Peyer's patch (tissue), 4 donors: ENCODE data around the gene RNF217. TPM values are rescaled to one million over a fixed set of nuclear protein-coding genes. Genes with fewer than 3 reads are reported as not detected.

Experiments used
- DNase-seq, 3 donors: peaks; one replicate each; pipeline ENCODE4 v3.0.0-alpha.2; 2017 to 2019
- H3K27ac ChIP-seq, 4 donors: fragments of 200-600 bp; sonication (generic); one replicate each; pipeline ENCODE4 v1.5.1; 2016 to 2019
- H3K27me3 ChIP-seq, 2 donors: fragments of 200-600 bp; sonication (generic); one replicate each; pipeline ENCODE4 v1.5.1; 2019
- H3K36me3 ChIP-seq, 3 donors: fragments of 200-600 bp; sonication (generic); one replicate each; pipeline ENCODE4 v1.5.1; 2016 to 2019
- H3K4me1 ChIP-seq, 4 donors: fragments of 200-600 bp; sonication (generic); one replicate each; pipeline ENCODE4 v1.5.1; 2016 to 2019
- H3K4me3 ChIP-seq, 4 donors: fragments of 200-600 bp; sonication (generic); 1 replicate in 3 of 4; 2 replicates in 1 of 4; pipeline ENCODE4 v1.5.1; 2016 to 2019; ENCODE audit warnings: mild to moderate bottlenecking in 1 of 4
- H3K9me3 ChIP-seq, 4 donors: fragments of 200-600 bp; sonication (generic); one replicate each; pipeline ENCODE4 v1.5.1; 2016 to 2019; ENCODE audit warnings: mild to moderate bottlenecking in 1 of 4
- POLR2A ChIP-seq, 2 donors: fragments of 450-650 bp; IDR thresholded peaks; one replicate each; pipeline ENCODE4 v1.5.1; 2017; ENCODE audit warnings: antibody characterized with exemption in 2 of 2, mild to moderate bottlenecking in 2 of 2, moderate library complexity in 2 of 2
- total RNA-seq, 4 donors: library from RNA; depleted of rRNA; stranded (reverse); fragments of >200 nt; gene quantifications; one replicate each; pipeline ENCODE4 v1.1.0, GENCODE V29; 2016
- TF ChIP-seq, protein P1 (sequence below), 6 experiments: fragments of 450-650 bp in 4 of 6; fragments of 200-600 bp in 2 of 6; sonication (generic) in 1 of 6; IDR thresholded peaks; one replicate each; pipeline ENCODE4 v1.5.1; 2017 to 2019; ENCODE audit warnings: antibody characterized with exemption in 6 of 6, mild to moderate bottlenecking in 3 of 6, moderate library complexity in 1 of 6

Gene RNF217
- total RNA-seq, 4 donors from 2014 or later, result 7.4 to 60.1 (median 23.5) TPM

DNA sequence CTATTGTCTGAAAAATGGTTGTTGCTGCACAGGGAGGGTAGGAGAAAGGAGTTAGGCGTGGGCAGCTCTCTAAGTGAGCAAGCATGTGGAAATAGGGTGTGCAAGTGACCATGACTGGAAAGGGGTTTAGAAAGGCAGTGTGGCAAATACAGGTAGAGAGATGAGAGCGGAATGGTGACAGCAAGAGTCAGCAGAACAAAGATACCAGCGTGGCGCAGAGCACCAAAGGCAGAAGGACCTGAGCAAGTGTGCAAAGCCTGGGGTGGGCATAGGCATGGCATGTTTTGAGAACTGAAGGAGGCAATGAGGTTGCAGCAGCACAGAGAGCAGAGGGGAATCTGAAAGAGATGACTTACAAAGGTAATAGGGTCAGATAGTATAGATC lies 17.0 kb downstream of the RNF217 start:
- DNase-seq, result no peak
- no peak overlapping the region for H3K4me3 ChIP-seq
- no peaks in the 10 kb centered on the region for H3K4me1 ChIP-seq
- no peaks in the 10 kb centered on the region for H3K9me3 ChIP-seq
- peaks cover 0 to 8% (median 0%) of the 10 kb centered on the region in 3 donors for H3K36me3 ChIP-seq
- H3K27me3 ChIP-seq, result no peaks in the 10 kb centered on the region
- TF ChIP-seq, protein P1, sequence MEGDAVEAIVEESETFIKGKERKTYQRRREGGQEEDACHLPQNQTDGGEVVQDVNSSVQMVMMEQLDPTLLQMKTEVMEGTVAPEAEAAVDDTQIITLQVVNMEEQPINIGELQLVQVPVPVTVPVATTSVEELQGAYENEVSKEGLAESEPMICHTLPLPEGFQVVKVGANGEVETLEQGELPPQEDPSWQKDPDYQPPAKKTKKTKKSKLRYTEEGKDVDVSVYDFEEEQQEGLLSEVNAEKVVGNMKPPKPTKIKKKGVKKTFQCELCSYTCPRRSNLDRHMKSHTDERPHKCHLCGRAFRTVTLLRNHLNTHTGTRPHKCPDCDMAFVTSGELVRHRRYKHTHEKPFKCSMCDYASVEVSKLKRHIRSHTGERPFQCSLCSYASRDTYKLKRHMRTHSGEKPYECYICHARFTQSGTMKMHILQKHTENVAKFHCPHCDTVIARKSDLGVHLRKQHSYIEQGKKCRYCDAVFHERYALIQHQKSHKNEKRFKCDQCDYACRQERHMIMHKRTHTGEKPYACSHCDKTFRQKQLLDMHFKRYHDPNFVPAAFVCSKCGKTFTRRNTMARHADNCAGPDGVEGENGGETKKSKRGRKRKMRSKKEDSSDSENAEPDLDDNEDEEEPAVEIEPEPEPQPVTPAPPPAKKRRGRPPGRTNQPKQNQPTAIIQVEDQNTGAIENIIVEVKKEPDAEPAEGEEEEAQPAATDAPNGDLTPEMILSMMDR (IDR thresholded peaks at IDR 0.05), result no peak
- TF ChIP-seq POLR2A (IDR thresholded peaks at IDR 0.05), result no peak
- no peak overlapping the region for H3K27ac ChIP-seq

DNA sequence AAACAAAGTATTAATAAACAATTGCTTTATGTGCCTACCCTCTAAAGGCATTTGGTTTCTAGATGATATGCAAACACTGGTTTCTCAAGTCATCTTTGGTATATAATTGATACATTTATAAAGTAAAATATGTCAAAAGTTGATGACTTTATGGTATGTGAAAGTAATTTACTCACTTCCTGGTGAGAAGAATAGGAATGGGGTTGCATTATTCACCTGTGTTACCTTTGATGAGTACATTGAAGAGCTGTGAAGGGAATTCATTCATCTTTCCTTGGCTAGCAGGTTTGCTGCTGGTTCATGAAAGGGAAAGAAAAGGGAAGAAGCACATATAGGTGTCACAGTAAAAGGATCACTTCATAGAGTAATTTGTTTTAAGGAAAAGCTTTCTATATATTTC lies 20.4 kb downstream of the RNF217 start:
- TF ChIP-seq POLR2A (IDR thresholded peaks at IDR 0.05), result no peak
- TF ChIP-seq, protein P1 (IDR thresholded peaks at IDR 0.05), result no peak
- Histone ChIP-seq H3K36me3 (peaks cover 0 to 8% (median 0%) of the 10 kb centered on the region in 3 donors), H3K4me1 (no peaks in the 10 kb centered on the region), H3K4me3 (no peak overlapping the region), H3K9me3 (no peaks in the 10 kb centered on the region), H3K27ac (no peak overlapping the region), H3K27me3 (no peaks in the 10 kb centered on the region)
- no peak for DNase-seq

GRCh38 chr6:124983383-124984083 lies 21.3 kb downstream of the RNF217 start:
- Histone ChIP-seq H3K27me3 (no peaks in the 10 kb centered on the region), H3K27ac (no peak overlapping the region), H3K9me3 (no peaks in the 10 kb centered on the region), H3K4me1 (no peaks in the 10 kb centered on the region), H3K4me3 (no peak overlapping the region), H3K36me3 (peaks cover 0 to 4% (median 0%) of the 10 kb centered on the region in 3 donors)
- TF ChIP-seq, protein P1 (IDR thresholded peaks at IDR 0.05), result no peak
- no peak for TF ChIP-seq POLR2A (IDR thresholded peaks at IDR 0.05)
- no peak for DNase-seq

DNA sequence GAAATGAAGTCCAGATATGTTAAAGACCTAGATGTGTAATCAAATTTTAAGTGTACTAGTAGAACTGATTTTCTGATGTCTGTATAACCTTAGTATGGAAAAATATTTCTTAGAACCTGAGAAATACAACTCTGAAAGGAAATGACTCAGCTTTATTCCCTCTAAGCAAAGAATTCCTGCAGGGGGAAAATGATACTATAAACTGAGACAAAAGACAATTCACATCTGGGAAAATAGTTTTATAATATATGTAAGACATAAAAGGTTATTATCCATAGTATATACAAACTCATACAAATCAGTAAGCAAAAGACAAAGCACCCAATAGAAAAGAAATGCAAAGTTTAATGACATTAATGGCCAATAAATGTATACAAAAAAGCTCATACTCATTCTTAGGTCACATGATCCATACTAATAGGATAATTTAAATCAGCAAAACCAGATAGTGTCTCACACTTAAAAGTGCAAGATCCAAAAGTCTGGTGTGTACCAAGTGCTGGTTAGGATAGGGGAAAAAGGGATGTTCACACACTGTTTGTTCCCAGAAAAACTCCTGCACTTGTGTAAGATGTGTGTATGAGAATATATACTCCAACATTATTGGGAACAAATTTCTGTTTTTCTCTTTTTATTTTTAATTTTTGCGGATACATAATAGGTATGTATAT lies 22.6 kb downstream of the RNF217 start:
- no peaks in the 10 kb centered on the region for H3K4me1 ChIP-seq
- H3K9me3 ChIP-seq, result no peaks in the 10 kb centered on the region
- no peak overlapping the region for H3K27ac ChIP-seq
- H3K27me3 ChIP-seq, result no peaks in the 10 kb centered on the region
- TF ChIP-seq, protein P1 (IDR thresholded peaks at IDR 0.05), result no peak
- no peak for DNase-seq
- H3K4me3 ChIP-seq, result no peak overlapping the region
- no peaks in the 10 kb centered on the region for H3K36me3 ChIP-seq

GRCh38 chr6:124986164-124986563 lies 23.9 kb downstream of the RNF217 start:
- Histone ChIP-seq H3K4me3 (no peak overlapping the region), H3K27ac (no peak overlapping the region), H3K36me3 (no peaks in the 10 kb centered on the region), H3K4me1 (no peaks in the 10 kb centered on the region), H3K9me3 (no peaks in the 10 kb centered on the region), H3K27me3 (no peaks in the 10 kb centered on the region)
- no peak for DNase-seq
- TF ChIP-seq POLR2A (IDR thresholded peaks at IDR 0.05), result no peak
- TF ChIP-seq, protein P1 (IDR thresholded peaks at IDR 0.05), result no peak
